BLaER1 treated with 17β-estradiol and CSF1 and Interleukin-3, amounts not matched to agents 10 nM and 100 nM (cell line): ENCODE results near the gene EDDM13.
"Not testable (repeated sequence)": the region's sequence is repeated elsewhere in the genome, so short reads cannot be mapped to it uniquely, and the experiment has no call there.

Experiments
- H3K27ac ChIP-seq, 11 experiments: shearing (Covaris generic); formaldehyde crosslinking; 2 replicates each; pipeline ENCODE4 v1.8.1; 2022
- H3K27me3 ChIP-seq, 11 experiments: shearing (Covaris generic); formaldehyde crosslinking; 2 replicates each; pipeline ENCODE4 v1.8.1; 2022
- H3K36me3 ChIP-seq, 11 experiments: shearing (Covaris generic); formaldehyde crosslinking; 2 replicates each; pipeline ENCODE4 v1.8.1; 2022
- H3K4me1 ChIP-seq, 10 experiments: shearing (Covaris generic); formaldehyde crosslinking; 2 replicates each; pipeline ENCODE4 v1.8.1; 2022
- H3K4me2 ChIP-seq, 11 experiments: shearing (Covaris generic); formaldehyde crosslinking; 2 replicates each; pipeline ENCODE4 v1.8.1; 2022
- H3K4me3 ChIP-seq, 10 experiments: shearing (Covaris generic); formaldehyde crosslinking; 2 replicates each; pipeline ENCODE4 v1.8.1; 2022
- H3K9ac ChIP-seq, 11 experiments: shearing (Covaris generic); formaldehyde crosslinking; 2 replicates each; pipeline ENCODE4 v1.8.1; 2022
- H3K9me3 ChIP-seq, 11 experiments: shearing (Covaris generic); formaldehyde crosslinking; replicated peaks in 1 of 11; 2 replicates each; pipeline ENCODE4 v1.8.1; 2022
- H4K20me1 ChIP-seq, 11 experiments: shearing (Covaris generic); formaldehyde crosslinking; 2 replicates each; pipeline ENCODE4 v1.8.1; 2022
- Cebpa-rat ChIP-seq, 11 experiments: shearing (Covaris generic); IDR thresholded peaks; 2 replicates each; pipeline ENCODE4 v1.8.1; 2022

EDDM13 gene

DNA sequence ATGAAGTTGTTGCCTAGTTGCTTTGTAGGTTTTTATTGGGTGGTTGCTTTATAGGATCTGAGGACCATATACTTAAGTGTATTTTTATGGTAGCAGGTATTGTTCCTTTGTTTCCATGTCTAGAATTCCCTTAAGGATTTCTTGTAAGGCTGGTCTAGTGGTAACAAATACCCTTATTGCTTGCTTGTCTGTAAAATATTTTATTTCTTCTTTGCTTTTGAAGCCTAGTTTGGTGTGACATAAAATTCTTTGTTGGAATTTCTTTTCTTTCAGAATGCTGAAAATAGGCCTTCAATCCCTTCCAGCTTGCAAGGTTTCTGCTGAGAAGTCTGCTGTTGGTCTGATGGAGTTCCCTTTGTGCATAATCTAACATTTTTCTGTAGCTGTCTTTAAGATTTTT lies 60.1 kb downstream of the EDDM13 start:
- H3K4me1 ChIP-seq = no peaks in the 10 kb centered on the region
- H3K27ac ChIP-seq = no peak overlapping the region
- no peak for TF ChIP-seq Cebpa-rat (IDR thresholded peaks at IDR 0.05)
- peaks cover 0 to 5% (median 0%) of the 10 kb centered on the region in 11 experiments; a peak in 1 of 22 replicates for H3K9me3 ChIP-seq
- no peaks in the 10 kb centered on the region for H4K20me1 ChIP-seq
- no peaks in the 10 kb centered on the region for H3K36me3 ChIP-seq
- H3K4me3 ChIP-seq = no peak overlapping the region
- no peak overlapping the region for H3K4me2 ChIP-seq
- no peak overlapping the region for H3K9ac ChIP-seq
- H3K27me3 ChIP-seq = no peaks in the 10 kb centered on the region

DNA sequence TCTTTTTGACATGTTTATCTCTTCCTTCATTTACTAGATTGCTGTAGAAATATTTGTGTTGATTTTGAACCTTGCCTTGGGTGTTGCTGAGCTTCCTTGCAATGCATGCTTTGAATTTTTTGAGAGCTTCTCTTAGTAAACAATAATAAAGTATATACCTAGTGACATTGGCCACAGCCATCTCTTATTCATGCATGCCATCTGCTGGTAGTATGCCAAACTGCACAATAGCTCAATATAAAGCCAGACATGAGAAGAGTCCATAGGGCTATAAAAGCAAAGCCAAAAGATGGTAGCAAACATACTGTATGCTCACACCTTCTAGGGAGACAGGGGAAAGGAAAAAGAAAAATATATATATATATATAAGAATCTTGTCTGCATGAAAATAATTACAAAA lies 61.0 kb downstream of the EDDM13 start:
- Histone ChIP-seq H4K20me1 (no peaks in the 10 kb centered on the region), H3K36me3 (no peaks in the 10 kb centered on the region), H3K4me3 (no peak overlapping the region), H3K9me3 (peaks cover 0 to 9% (median 3%) of the 10 kb centered on the region in 11 experiments; a peak in 10 of 22 replicates), H3K27me3 (no peaks in the 10 kb centered on the region), H3K4me2 (no peak overlapping the region), H3K4me1 (no peaks in the 10 kb centered on the region), H3K27ac (no peak overlapping the region), H3K9ac (no peak overlapping the region)
- no peak for TF ChIP-seq Cebpa-rat (IDR thresholded peaks at IDR 0.05)

DNA sequence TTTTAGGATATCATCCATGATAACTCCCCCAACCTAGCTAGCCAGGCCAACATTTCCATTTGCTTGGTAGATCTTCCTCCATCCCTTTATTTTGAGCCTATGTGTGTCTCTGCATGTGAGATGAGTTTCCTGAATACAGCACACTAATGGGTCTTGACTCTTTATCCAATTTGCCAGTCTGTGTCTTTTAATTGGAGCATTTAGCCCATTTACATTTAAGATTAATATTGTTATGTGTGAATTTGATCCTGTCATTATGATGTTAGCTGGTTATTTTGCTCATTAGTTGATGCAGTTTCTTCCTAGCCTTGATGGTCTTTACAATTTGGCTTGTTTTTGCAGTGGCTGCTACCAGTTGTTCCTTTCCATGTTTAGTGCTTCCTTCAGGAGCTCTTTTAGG lies 62.8 kb downstream of the EDDM13 start:
- H3K27ac ChIP-seq, H3K9ac ChIP-seq, H3K4me2 ChIP-seq, H3K4me1 ChIP-seq, H4K20me1 ChIP-seq, H3K36me3 ChIP-seq, H3K27me3 ChIP-seq, H3K4me3 ChIP-seq: not testable (repeated sequence)
- H3K9me3 ChIP-seq = peaks cover 9 to 20% (median 18%) of the 10 kb centered on the region in 11 experiments

DNA sequence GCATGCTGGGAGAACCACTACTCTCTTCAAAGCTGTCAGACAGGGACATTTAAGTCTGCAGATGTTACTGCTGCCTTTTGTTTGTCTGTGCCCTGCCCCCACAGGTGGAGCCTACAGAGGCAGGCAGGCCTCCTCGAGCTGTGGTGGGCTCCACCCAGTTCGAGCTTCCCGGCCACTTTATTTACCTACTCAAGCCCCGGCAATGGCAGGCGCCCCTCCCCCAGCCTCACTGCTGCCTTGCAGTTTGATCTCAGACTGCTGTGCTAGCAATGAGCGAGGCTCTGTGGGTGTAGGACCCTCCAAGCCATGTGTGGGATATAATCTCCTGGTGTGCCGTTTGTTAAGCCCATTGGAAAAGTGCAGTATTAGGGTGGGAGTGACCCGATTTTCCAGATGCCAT lies 64.5 kb downstream of the EDDM13 start:
- not testable (repeated sequence) for H3K27me3 ChIP-seq, H3K36me3 ChIP-seq, H3K9ac ChIP-seq, H3K27ac ChIP-seq, H3K4me3 ChIP-seq, H3K4me1 ChIP-seq, H3K4me2 ChIP-seq, H4K20me1 ChIP-seq
- peaks cover 24 to 37% (median 35%) of the 10 kb centered on the region in 11 experiments for H3K9me3 ChIP-seq

DNA sequence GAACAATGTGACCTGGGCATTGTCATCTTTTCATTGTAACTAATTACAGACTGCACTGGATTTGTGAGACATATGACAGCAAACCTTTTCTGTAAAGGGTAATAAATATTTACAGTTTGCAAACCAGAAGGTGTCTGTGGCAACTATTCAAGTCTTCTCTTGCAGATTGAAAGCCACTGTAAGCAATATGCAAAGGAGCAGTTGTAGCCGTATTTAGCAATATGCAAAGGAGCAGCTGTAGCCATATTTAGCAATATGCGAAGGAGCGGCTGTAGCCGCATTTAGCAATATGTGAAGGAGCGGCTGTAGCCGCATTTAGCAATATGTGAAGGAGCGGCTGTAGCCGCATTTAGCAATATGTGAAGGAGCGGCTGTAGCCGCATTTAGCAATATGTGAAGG lies 66.5 kb downstream of the EDDM13 start:
- not testable (repeated sequence) for H3K9ac ChIP-seq, H3K4me3 ChIP-seq

DNA sequence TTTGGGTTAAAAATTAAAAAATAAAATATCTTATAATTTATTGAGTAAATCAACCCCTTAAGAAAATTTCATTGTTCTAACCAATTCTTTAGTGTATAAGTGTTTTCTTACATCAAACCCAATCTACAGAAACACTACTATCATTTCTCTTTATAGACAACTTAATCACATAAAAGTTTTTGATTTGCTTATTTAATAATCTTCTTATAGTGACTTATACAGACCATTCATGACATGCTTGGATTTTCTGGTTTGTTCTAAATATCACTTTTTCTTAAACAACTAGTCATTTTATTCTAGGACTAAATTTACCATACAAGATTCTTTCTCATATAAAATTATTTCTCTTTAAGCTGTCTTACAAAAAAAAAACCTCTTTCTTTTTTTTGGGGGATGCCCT lies 69.4 kb downstream of the EDDM13 start:
- Histone ChIP-seq H3K4me2 (no peak overlapping the region), H3K27ac (no peak overlapping the region), H3K9me3 (peaks cover 40 to 57% (median 51%) of the 10 kb centered on the region in 11 experiments), H3K4me3 (no peak overlapping the region), H3K27me3 (no peaks in the 10 kb centered on the region), H4K20me1 (no peaks in the 10 kb centered on the region), H3K36me3 (no peaks in the 10 kb centered on the region), H3K4me1 (no peaks in the 10 kb centered on the region), H3K9ac (no peak overlapping the region)
- TF ChIP-seq Cebpa-rat (IDR thresholded peaks at IDR 0.05) = no peak

More for the DNA sequence above, 66.5 kb downstream of the EDDM13 start:
- H3K27ac ChIP-seq, H3K36me3 ChIP-seq, H4K20me1 ChIP-seq, H3K4me1 ChIP-seq, H3K27me3 ChIP-seq, H3K4me2 ChIP-seq: not testable (repeated sequence)
- peaks cover 40 to 54% (median 51%) of the 10 kb centered on the region in 11 experiments for H3K9me3 ChIP-seq

DNA sequence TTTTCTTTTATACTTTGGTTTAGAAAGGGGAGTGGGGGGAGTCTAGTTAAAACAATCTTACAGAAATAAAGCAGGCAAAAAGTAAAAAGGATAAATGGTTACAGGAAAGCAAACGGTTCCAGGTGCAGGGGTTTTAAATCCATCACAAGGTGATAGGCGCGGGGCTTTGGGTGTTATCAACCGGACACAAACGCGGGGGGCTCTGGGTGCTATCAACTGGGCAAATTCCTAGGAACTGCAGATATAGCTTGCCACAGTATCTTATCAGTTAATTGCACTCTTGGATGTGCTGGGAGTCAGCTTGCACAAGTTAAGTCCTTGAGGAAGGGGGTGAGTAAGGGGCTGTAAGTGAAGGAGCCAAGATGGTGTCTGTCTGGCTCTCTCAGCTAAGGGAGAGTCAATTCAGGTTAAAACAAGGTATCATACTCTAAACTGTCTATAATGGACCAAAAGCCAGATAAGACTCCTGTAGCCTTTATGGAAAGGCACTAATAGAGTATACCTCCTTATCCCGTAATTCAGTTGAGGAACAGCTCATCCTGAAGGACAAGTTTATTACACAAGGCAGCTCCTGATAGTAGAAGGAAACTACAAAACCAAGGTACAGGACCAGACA lies 74.7 kb downstream of the EDDM13 start:
- no peak for TF ChIP-seq Cebpa-rat (IDR thresholded peaks at IDR 0.05)
- Histone ChIP-seq H4K20me1 (no peaks in the 10 kb centered on the region), H3K4me1 (no peaks in the 10 kb centered on the region), H3K36me3 (no peaks in the 10 kb centered on the region), H3K4me2 (no peak overlapping the region), H3K9me3 (peaks cover 13 to 21% (median 14%) of the 10 kb centered on the region in 11 experiments), H3K9ac (no peak overlapping the region), H3K4me3 (no peak overlapping the region), H3K27ac (no peak overlapping the region), H3K27me3 (no peaks in the 10 kb centered on the region; a peak in 1 of 22 replicates)

DNA sequence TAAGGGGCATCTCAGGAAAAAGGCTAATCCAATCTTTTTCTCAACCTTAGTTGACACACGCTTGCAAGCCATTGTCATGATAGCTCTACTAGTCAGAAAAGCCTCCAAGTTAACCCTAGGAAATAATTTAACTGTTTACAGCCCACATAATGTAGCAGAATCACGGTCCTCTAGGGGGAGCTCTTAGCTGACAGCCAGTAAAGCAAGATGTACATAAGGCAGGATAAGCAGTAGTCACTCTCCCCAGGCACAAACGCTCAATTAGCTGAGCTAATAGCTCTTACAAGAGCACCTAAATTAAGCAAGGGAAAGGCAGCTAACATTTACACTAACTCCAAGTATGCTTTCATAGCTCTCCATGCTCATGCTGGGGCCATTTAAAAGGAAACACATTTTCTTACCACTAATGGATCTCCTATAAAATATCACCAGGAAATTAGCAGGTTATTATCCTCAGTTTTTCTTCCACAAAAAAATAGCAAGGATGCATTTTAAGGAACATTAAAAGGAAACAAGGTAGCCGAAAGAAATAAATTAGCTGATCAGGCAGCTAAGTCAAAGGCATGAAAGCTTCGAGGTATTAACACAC lies 75.8 kb downstream of the EDDM13 start:
- Histone ChIP-seq H3K4me1 (no peaks in the 10 kb centered on the region), H3K36me3 (no peaks in the 10 kb centered on the region), H3K9me3 (peaks cover 2 to 10% (median 3%) of the 10 kb centered on the region in 11 experiments; a peak in 21 of 22 replicates), H3K4me3 (no peak overlapping the region), H3K4me2 (no peak overlapping the region), H4K20me1 (no peaks in the 10 kb centered on the region), H3K9ac (no peak overlapping the region), H3K27me3 (no peaks in the 10 kb centered on the region; a peak in 1 of 22 replicates), H3K27ac (no peak overlapping the region)
- no peak for TF ChIP-seq Cebpa-rat (IDR thresholded peaks at IDR 0.05)

DNA sequence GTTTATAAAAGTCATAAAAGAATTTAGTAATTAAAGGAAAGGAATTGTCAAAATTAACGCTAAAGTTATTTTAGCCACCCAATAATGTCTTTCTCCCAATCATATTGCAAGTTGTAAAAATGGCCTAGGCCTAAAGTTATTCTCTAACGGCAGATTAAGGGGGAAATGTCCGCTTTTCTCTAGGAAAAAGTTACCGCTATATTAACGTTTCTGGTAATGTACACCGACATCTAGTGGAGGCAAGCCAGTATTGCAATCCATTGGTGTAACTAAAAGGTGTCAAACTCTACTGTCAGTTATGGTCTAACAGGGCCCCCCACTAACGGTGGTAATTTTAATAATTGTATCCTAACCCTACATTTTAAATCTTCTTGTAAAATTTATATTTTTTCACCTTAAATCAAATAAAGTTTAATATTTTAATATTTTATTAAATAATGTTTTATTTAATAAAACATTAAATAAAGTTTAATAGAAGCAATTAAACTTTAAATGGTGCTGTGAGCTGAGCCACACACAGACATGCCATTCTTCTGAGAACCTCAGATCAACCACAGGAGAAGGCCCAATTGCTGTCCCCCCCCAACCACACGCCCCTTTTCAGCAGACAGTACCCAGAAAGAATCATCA lies 78.0 kb downstream of the EDDM13 start:
- Histone ChIP-seq H3K27ac (no peak overlapping the region), H3K9me3 (no peaks in the 10 kb centered on the region)

DNA sequence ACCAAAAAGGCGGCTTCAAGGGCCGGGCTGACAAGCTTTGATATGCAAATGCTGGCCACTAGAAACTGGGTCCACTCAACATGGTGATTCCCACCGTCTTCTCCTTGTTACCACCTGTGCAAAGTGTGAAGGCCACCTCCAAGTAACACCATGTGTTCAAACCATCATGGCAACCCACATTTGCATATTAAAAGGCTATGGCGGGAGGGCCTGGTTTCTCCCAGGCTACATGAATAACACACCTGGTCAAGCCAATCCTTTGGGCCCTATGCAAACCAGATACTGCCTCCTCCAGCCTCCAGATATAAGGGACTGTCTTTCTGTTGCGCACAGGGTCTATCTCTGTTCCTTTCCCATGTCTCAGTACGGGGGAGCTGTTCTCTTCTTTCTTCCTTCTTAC lies 78.7 kb downstream of the EDDM13 start:
- Histone ChIP-seq H3K9me3 (no peaks in the 10 kb centered on the region), H3K27me3 (no peaks in the 10 kb centered on the region; a peak in 1 of 22 replicates), H3K4me2 (no peak overlapping the region), H3K27ac (no peak overlapping the region), H3K4me1 (no peaks in the 10 kb centered on the region), H3K4me3 (no peak overlapping the region), H3K9ac (no peak overlapping the region), H3K36me3 (no peaks in the 10 kb centered on the region), H4K20me1 (no peaks in the 10 kb centered on the region)
- TF ChIP-seq Cebpa-rat (IDR thresholded peaks at IDR 0.05) = no peak

More for the DNA sequence above, 78.0 kb downstream of the EDDM13 start:
- no peak overlapping the region for H3K4me3 ChIP-seq
- no peak for TF ChIP-seq Cebpa-rat (IDR thresholded peaks at IDR 0.05)
- no peak overlapping the region for H3K4me2 ChIP-seq
- H4K20me1 ChIP-seq = no peaks in the 10 kb centered on the region
- no peaks in the 10 kb centered on the region for H3K36me3 ChIP-seq
- H3K9ac ChIP-seq = no peak overlapping the region
- no peaks in the 10 kb centered on the region; a peak in 1 of 22 replicates for H3K27me3 ChIP-seq
- no peaks in the 10 kb centered on the region for H3K4me1 ChIP-seq
